HG03108 (cell line): ENCODE results near the gene ZNF582.

Source experiments
- ATAC-seq: cut with Tn5 transposase; IDR thresholded peaks from one replicate; pipeline ENCODE4 v1.9.1; 2021; ENCODE audit warnings: moderate library complexity; ENCODE audit not compliant: unreplicated experiment

The ZNF582 gene

DNA sequence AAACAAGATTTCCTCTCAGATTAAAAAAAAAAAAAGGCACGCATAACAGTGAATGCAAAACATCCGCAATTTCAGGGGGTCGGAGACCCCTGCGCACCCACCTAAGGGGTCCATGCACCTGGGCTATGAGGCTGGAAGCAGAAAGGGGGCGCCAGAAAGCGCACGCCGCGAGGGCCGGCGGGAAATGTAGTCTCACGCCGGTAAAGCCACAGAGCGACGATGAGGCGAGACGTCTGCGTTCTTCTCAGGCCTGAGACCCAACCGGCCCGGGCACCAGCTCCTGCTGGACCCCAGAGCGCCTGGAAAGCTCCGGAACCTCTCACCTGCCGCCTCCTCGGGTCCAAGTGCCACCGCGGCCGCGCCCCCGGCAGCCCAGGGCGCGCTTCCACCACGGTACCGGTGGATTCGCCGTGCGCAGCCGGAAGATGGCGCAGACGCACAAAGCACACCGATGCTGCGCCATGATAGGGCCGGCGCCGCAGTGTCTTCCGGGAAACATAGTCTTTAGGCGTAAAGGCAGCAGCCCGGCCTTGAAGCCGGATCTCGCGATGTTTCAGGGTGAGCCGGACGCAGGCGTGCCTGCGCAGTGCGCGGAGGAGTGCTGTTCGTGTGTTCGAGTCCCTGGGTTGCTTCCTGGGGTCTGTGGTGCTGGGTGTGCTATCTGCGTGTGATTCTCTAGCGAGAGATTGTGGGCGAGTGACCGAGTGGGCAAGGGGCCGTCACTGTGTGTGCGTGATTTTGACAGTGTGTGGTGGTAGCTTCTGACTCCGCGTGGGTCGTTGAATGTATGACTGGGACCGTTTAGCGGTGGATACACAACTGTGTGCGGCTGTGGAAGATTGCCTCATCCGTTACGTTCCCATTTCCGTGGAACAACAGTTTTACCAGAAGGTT, at the start of gene ZNF582:
TSS of gene ZNF582 (minus strand) at position 416 of the 894 bp plus-strand sequence. CDS start 1,782 bp downstream, outside the sequence.
- ATAC-seq, result peak; percentile 91

DNA sequence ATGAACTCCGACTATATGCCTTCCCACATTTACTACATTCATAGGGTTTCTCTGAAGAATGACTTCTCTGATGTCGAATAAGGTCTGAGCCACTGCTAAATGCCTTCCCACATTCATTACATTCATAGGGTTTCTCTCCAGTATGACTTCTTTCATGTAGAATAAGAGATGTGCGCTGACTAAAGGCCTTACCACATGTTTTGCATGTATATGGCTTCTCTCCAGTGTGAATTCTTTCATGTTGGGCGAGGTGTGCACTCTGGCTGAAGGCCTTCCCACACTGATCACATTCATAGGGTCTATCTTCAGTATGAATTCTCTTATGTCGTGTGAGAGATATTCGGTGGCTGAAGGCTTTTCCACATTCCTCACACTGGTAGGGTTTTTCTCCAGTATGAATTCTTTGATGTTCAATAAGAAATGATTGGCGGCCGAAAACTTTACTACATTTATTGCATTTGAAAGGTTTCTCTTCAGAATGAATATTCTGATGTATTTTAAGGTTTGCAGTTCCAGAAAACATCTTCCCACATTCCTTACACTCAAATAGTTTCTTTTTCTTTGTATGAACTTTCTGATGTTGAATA, 48.0 kb upstream of the ZNF582 start:
- no peak for ATAC-seq

DNA sequence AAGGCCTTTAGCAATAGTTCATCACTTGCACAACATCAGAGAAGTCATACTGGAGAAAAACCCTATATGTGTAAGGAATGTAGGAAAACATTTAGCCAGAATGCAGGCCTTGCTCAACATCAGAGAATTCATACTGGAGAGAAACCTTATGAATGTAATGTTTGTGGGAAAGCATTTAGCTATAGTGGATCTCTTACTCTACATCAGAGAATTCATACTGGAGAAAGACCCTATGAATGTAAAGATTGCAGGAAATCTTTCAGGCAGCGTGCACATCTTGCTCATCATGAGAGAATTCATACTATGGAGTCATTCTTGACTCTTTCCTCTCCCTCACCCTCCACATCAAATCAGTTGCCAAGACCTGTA, 30.6 kb upstream of the ZNF582 start:
- ATAC-seq, result no peak

DNA sequence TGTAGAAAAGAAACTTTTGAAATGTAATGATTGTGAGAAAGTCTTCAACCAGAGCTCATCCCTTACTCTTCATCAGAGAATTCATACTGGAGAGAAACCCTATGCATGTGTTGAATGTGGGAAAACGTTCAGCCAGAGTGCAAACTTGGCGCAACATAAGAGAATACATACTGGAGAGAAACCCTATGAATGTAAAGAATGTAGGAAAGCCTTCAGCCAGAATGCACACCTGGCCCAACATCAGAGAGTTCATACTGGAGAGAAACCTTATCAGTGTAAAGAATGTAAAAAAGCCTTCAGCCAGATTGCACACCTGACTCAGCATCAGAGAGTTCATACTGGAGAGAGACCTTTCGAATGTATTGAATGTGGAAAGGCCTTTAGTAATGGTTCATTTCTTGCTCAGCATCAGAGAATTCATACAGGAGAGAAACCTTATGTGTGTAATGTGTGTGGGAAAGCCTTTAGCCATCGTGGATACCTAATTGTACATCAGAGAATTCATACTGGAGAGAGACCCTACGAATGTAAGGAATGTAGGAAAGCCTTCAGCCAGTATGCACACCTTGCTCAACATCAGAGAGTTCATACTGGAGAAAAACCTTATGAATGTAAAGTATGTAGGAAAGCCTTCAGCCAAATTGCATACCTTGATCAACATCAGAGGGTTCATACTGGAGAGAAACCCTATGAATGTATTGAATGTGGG, 30.1 kb upstream of the ZNF582 start:
- ATAC-seq, result no peak

DNA sequence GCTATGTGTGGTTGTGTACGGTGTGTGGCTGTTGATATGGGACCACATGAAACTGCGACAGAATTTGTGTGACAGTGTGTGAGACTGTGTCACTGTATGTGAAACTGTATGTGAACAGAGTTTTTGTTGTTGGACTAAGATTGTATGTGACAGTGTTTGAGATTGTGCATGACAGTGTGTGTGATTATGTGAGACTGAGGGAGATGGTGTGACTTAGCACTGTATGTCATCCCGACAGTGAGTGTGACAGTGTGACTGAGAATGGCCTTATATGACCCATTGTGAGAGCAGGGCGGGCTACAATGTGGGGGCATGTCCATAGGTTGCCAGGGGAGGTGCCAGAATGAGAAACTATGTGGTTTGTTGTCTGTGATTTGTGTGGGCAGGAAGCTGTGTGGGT, 11.7 kb upstream of the ZNF582 start:
- ATAC-seq, result no peak

DNA sequence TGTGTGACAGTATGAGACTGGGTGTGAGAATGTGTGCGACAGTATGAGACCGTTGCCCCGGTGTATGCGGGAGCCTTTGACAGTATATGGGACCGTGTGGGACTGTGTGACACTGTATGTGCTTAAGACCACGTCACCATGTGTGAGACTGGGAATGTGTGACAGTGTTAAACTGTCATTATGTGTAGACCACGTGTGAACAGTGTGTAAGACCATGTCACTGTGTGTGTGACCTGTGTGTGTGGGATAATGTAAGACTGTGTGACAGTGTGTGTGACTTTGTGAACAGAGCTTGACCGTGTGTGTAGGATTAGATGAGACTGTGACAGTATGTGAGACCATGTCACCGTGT, 11.3 kb upstream of the ZNF582 start:
- no peak for ATAC-seq

DNA sequence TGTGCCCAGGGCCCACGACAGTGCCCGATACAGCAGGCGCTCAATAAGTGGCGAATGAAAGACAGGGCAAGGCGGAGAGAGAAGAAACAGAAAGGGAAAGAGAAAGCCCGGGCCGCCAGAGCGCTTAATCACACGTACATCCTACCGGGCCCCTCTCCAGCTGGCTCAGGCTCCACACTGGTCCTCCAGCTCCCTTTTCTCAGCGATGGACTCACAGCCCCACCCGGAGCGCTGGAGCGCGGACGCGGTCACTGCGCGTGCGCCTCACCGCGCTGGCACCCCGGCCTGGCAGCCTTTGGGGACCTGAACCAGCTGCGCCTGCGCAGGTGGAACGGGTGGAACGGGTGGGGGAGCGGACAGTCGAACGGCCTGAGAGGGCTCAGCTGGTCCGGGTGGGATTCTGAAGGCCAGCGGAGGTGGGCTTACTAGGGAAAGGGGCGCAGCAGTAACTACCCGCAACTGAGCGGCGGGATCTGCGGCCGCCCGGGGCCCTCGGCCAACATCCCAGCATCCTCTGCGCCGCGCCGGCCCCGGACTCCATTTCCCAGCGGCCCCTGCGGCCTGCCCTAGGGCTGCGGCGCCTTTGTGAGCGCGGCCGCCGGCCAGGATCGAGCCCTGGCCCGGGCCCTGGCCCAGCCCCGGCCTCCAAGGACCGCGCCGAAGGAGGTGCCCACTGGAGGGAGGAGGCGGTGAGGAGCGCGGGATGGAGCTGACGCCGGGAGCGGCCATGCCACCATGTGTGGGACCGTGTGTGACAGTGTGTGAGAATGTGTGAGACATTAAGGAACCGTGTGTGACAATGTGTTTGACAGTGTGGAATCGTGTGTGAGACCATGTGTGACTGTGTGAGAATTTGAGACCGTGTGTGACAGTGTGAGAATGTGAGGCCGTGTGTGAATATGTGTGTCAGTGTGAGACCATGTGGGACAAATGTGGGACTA, 10.7 kb upstream of the ZNF582 start, which contains the start of gene ZNF583:
TSS of gene ZNF583 (plus strand) at position 569 of the 941 bp plus-strand sequence. CDS start 2,783 bp downstream, outside the sequence.
- peak; percentile 75 for ATAC-seq

DNA sequence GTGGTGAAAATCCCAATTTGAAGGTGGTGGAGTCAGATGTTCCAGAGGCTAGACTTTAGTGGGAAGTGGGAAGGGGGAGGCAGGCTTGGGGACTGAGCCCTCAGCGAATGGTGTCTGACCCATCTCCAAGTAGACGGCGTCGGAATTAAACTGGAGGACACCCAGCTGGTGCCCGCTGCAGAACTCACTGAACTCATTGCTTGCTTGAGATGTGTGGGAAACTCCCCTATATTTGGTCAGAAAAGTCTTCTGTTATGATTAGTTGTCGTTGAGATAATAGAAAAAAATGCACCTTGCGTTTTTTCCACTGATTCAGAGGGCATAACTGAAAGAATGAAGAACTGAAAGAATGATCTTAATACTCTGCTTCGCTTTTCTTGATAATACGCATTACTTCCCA, 9.9 kb upstream of the ZNF582 start:
- ATAC-seq, result no peak

DNA sequence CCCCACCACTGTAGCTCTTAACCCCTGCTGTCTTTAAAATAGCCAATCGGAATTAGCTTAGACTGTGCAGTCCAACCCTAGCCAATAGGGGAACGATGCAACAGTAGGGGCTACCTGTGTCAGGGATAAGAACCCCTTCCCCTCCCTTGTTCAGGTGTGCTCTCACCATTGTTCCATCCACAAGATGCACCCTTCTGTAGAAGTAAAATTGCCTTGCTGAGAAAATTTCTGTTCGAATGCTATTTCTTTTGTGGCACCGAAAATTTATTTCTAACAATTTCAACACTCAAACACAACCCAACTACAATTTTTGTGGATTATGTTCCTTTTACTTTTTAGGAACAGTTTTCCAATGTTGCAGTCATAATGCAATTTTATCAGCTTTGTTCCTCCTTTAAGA, 7.2 kb upstream of the ZNF582 start:
- ATAC-seq, result no peak

DNA sequence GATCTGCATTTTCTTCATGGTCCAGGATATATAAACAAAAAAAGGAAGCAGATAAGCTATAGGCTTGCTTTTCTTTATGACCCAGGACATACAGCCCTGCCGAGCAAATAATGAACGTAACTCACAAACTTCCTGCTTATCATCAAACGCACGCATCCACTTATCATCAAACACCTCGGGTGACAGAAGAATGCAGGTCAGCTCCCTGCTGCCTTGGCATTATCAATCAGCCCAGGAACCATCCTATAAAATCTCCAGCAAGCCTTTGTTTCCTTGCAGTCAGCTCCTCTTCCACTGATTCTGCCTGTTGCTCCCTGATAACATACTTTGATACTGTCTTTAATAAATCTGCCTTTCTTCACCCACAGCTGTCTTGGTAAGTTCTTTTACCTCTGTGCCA, 5.5 kb upstream of the ZNF582 start:
- no peak for ATAC-seq

DNA sequence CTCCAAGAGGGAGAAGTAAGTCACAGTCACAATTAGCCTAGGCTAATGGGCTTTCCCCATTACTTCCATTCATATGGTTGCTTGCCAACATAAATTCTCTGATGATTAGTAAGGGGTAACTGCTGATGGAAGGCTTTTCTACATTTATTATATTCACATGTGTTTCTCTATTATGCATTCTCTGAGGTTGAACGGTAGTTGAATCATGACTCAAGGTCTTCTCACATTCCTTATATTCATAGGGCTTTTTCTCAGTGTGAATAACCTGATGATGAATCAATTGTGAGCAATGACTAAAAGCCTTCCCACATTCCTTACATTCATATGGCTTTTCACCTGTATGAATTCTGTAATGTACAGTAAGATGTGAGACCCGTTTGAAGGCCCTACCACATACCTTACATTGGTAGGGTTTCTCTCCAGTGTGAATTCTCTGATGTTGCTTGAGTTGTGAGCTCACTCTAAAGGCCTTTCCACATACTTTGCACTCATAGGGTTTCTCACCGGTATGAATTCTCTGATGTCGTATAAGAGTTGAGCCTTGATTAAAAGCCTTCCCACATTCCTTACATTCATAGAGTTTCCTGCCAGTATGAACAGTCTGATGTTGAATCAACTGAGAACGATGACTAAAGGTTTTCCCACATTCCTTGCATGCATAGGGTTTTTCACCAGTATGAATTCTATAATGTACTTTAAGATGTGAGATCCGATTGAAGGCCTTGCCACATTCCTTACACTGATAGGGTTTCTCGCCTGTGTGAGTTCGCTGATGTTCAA, 9.3 kb downstream of the ZNF582 start:
- no peak for ATAC-seq

DNA sequence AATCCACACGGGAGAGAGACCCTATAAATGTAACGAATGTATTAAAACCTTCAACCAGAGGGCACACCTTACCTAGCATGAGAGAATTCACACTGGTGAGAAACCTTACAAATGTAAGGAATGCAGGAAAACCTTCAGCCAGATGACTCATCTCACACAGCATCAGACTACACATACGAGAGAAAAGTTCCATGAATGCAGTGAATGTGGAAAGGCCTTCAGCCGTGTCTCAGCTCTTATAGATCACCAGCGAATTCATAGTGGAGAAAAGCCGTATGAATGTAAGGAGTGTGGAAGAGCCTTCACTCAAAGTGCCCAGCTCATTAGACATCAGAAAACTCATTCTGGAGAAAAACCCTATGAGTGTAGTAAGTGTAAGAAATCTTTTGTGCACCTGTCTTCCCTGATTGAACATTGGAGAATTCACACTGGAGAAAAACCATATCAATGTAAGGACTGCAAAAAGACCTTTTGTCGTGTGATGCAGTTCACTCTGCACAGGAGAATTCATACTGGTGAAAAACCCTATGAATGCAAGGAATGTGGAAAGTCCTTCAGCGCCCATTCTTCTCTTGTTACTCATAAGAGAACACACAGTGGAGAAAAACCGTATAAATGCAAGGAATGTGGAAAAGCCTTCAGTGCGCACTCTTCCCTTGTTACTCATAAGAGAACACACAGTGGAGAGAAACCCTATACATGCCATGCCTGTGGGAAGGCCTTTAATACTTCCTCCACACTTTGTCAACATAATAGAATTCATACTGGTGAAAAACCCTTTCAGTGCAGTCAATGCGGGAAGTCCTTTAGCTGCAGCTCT, 16.0 kb downstream of the ZNF582 start:
- ATAC-seq, result no peak

DNA sequence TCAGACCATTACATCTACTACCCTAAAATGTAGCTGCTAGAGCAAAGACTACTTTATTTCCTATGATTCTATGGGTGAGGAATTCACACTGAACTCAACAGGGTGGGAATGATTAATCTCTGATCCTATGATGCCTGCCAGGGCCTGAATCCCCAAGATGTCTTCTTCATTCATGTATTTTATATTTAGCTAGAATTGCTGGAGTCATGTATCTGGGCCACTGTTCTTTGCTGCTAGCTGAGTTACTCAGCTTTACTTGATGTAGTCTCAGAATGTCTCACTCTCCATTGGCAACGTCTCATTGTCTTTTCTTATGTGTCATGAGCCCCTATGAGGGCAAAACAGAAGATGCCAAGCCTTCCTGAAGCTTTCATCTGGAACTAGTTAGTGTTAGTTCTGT, 21.1 kb downstream of the ZNF582 start:
- no peak for ATAC-seq

DNA sequence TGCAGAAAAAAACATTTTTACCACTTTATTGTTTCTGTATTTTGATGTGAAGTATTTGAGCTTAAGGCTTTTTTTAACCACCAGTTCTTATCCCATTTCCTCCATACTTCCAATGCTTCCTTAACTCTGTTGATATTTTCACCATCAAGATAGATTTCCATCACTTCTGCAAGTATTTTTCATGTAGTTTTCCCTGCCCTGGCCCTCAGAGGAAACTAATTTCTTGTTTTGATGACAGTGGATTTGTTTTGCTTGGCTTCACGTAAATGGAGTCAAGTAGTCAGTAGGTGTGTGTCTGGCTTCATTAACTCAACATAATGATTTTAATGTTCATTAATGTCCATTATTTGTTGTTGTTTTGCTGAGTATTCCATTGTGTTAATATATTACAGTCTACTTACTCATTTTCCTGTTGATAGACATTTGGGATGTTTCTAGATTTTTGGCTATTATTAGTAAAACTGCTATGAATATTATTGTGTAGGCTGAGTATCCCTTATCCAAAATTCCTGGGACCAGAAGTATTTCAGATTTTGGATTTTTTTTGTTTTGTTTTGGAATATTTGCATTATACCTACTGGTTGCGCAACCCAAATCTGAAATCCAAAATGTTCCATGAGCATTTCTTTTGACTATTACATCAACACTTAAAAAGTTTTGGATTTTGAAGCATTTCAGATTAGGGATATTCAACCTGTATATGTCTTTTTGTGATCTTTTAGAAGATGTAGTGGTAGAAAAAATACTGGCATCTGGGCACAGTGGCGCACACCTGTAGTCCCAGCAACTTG, 23.3 kb downstream of the ZNF582 start:
- no peak for ATAC-seq

DNA sequence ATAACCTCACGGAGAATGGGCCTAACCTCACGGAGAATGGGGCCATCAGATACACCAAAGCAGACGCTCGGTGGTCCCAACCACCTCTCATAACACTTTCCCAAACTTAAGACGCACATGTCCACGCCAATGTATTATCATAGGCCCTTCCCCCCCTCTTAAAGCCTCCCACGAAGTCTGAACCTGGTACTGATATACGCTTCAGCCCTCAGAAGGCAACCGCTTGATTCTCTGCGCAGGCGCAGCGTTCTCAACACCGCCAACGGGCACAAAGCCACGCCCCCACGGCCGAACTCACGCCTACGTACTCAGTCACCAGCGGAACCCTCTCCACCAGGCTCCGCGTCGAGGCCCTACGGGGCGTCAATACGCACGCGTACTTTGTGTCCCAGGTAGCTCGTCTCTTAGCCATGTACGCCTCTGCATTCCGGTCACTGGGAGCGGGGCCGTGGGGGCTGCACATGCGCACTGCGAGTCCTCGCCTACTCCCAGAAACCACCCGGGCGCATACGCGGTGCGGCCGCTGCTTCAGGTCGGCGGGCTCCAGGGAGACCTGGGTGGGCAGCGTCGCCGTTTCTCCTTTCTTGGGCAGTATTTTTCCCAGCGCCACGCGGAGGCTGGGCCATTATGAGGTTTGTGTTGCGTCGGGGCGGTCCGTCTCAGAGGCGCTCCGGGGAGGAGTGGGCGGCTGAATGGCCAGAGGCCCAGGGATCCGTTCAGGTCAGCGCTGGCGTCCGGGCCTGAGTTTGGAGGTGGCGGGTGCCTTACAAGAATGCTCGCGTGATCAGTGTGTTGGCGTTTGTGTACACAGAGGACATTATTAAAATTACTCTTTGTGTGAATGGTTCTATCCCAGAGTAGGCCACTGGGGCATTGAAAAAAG, 25.3 kb downstream of the ZNF582 start:
- ATAC-seq, result peak; percentile 43

DNA sequence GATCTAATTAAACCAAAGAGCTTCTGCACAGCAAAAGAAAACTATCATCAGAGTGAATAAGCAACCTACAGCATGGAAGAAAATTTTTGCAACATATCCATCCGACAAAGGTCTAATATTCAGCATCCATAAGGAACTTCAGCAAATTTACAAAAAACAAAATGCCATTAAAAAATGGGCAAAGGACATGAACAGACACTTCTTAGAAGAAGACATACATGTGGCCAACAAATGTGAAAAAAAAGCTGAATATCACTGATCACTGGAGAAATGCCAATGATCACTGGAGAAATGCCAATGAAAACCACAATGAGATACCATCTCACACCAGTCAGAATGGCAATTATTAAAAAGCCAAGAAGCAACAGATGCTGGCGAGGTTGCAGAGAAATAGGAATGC, 32.5 kb downstream of the ZNF582 start:
- ATAC-seq, result no peak

DNA sequence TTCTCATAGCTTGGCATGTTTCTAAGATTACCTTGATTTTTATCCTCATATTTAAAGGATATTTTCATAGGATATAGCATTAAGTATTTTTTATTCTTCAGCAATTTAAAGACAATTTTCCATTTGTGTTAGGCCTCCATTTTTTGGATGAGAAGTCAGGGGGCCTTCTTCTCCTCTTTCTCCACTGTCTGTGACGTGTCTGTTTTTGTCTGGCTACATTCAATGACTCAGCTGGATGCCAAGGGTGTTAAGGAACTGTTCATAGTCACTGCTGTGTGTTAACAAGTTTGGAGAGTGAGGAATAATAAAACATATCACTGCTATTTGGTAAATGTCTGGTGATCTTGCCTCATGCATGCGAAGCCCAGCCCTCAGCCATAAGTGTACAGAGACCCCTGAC, 36.4 kb downstream of the ZNF582 start:
- ATAC-seq, result no peak
